AML-193 (cell line): ENCODE results near the gene PLK5.
"Not testable (repeated sequence)": the region's sequence is repeated elsewhere in the genome, so short reads cannot be mapped to it uniquely, and the experiment has no call there.

Experiments
- DNase-seq, 2 experiments: peaks; one replicate each; lab custom pipeline; 2025; lab: John Stamatoyannopoulos, UW

PLK5 gene

GRCh38 chr19:1523412-1524286, at the start of gene PLK5:
Gene PLK5 (plus strand): TSS chr19:1524077. CDS start chr19:1526997, 2,920 bp downstream.
- no peak for DNase-seq

GRCh38 chr19:1474765-1475351, 49.0 kb upstream of the PLK5 start:
- DNase-seq, result no peak

- DNase-seq, result no peak
These were observed 48.0 kb upstream of the PLK5 start for GRCh38 chr19:1475751-1476437.

- not testable (repeated sequence) for DNase-seq
These were observed 46.8 kb upstream of the PLK5 start for GRCh38 chr19:1477056-1477455.

GRCh38 chr19:1478934-1479707, 44.8 kb upstream of the PLK5 start, which contains the start of gene C19orf25:
Gene C19orf25 (minus strand): TSS chr19:1479215. CDS start chr19:1478903, 312 bp downstream.
- peak; percentile 85 to 87 for DNase-seq

- no peak for DNase-seq
These were observed 42.5 kb upstream of the PLK5 start for GRCh38 chr19:1481224-1481892.

GRCh38 chr19:1481893-1482360, 42.0 kb upstream of the PLK5 start:
- no peak for DNase-seq

GRCh38 chr19:1482361-1483130, 41.3 kb upstream of the PLK5 start:
- DNase-seq, result no peak

GRCh38 chr19:1483131-1483978, 40.5 kb upstream of the PLK5 start:
- DNase-seq, result no peak

GRCh38 chr19:1483979-1484428, 39.9 kb upstream of the PLK5 start:
- no peak for DNase-seq

- no peak for DNase-seq
These were observed 36.9 kb upstream of the PLK5 start for GRCh38 chr19:1486720-1487575.

- DNase-seq, result no peak
These were observed 36.1 kb upstream of the PLK5 start for GRCh38 chr19:1487576-1488281.

- no peak for DNase-seq
These were observed 35.6 kb upstream of the PLK5 start for GRCh38 chr19:1488282-1488601.

GRCh38 chr19:1489463-1490310, 34.2 kb upstream of the PLK5 start:
- DNase-seq, result no peak

- peak; percentile 99 to 100 for DNase-seq
These were observed 33.4 kb upstream of the PLK5 start, which contains the start of gene PCSK4 for GRCh38 chr19:1490311-1491113. Gene PCSK4 (minus strand): TSS chr19:1490350. CDS start chr19:1490346, 4 bp downstream.
